Measurements from ENCODE around the gene LPIN3.

Gene LPIN3

GRCh38 chr20:41320976-41321375 is 19.6 kb upstream of the LPIN3 start:
- no peak for DNase-seq

- no peak for DNase-seq
Observed at GRCh38 chr20:41327178-41327577, 13.4 kb upstream of the LPIN3 start.

DNA sequence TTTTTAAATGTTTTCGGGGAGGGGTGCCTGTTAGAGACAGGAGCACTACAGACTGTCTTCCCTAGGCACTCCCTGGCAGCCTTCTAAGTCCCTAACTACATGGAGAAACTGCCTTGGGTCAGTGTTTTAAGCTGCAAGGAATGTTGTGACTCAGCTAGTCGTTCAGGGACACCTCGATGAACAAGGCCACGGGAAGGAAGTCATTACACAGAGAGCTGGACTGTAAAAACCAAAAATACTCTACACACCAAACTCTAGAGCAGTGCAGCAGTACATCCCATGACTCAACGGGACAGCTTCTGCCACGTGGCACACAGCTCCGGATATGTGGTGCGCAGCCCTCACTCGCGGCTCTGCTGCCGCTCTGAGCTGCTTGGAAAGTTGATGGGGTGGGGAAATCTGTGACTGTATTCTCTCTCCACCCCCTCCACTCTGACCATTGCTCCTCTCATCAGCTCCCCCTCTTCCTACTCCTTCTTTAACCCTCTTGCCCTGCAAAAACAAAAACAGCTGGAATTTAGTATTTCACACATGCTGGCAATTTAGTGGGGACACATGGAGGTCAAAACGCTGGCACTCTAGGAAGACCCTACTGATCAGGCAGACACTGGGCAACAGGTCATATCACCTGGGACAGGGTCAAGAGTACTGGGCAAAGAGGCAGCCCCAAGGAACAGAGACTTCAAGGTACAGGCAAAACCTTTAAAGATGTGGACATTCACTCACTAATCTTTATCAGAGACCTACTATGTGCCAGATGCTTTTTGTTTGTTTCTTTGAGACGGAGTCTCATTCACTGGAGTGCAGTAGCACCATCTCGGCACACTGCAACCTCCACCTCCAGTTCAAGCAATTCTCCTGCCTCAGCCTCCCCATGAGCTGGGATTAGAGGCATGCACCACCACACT is 10.9 kb upstream of the LPIN3 start:
- peak; percentile 55 for DNase-seq

DNA sequence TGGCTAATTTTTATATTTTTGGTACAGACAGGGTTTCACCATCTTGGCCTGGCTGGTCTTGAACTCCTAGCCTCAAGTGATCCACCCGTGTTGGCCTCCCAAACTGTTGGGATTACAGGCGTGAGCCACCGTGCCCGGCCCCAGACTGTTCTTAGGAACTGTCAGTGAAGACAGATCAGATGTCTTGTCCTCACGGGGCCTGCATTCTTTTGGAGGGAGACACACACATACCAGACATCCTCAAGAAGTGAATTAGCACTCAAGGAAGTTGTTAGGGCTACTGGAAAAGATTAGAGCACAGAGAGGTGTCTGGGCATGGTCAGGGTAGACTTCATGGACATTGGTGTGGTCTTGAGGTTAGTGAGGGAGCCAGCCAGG is 10.3 kb upstream of the LPIN3 start:
- DNase-seq: no peak

DNA sequence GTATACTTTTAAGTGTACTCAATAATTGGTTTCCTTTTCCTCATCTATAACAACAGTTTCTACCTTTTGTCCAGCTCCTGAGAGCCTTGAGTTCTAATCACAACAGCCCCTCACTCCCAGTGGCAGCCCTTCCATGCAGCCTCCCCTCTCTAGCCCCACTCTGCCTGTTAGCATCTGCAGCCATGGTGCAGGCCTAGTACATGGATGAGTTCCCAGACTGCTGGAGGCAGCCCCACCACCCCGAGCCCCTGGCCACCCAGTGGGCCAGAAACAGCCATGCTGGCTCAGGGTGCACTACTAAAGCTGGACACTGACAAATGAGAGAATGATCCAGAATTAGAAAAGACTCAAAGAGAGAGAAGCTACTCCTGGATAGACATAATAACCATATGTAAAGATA is 9.7 kb upstream of the LPIN3 start:
- no peak for DNase-seq

GRCh38 chr20:41331731-41332130 is 8.9 kb upstream of the LPIN3 start:
- DNase-seq: no peak

DNA sequence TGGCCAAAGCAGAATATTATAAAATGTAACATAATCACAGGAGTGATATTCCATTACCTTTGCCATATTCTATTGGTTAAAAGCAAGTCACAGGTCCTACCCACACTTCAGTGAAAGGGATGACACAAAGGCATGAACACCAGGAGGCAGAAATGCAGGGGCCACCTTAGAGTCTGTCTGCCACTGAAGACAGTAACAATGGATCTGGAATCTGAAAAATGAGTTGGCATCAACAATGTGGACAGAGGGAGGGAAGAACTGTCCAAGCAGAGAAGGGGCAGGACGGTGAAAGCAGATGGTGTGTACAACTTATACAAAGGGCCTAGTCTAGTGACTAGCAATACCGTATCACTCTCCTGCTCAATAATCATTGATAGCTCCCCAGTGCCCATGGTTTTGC is 6.6 kb upstream of the LPIN3 start:
- no peak for DNase-seq

GRCh38 chr20:41334443-41335421 is 5.9 kb upstream of the LPIN3 start:
- no peak for DNase-seq

DNA sequence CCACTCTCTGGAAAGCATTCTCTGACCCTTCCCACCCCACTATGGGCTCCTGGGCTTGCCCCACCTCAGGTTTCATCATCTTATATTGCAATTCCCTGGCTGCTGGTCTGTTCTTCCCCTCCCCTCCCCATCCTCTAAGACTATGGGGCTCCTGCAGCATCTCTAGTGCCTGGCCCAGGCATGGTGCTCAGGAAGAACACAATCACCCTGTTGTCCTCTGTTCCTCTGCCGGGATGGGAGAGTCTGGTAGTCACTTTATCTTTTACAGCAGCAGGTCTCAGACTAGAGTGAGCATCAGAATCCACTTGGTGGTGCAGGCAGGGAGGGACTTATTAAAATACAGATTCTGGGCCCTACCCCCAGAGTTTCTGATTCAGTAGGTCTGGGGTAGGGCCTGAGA is 5.0 kb upstream of the LPIN3 start:
- DNase-seq: no peak

- no peak for DNase-seq
Observed at GRCh38 chr20:41336711-41337492, 3.7 kb upstream of the LPIN3 start.

- DNase-seq: peak; percentile 77
Observed at GRCh38 chr20:41339957-41340326, 679 bp upstream of the LPIN3 start.

GRCh38 chr20:41342474-41343464 is 2.1 kb downstream of the LPIN3 start:
- DNase-seq: no peak

GRCh38 chr20:41344477-41344876 is 3.9 kb downstream of the LPIN3 start:
- DNase-seq: no peak

GRCh38 chr20:41344938-41345728 is 4.5 kb downstream of the LPIN3 start:
- DNase-seq: no peak

- DNase-seq: no peak
Observed at GRCh38 chr20:41345729-41346067, 5.1 kb downstream of the LPIN3 start.

GRCh38 chr20:41347523-41348429 is 7.2 kb downstream of the LPIN3 start:
- DNase-seq: no peak

- DNase-seq: no peak
Observed at GRCh38 chr20:41348430-41349172, 8.0 kb downstream of the LPIN3 start.

GRCh38 chr20:41349266-41349665 is 8.6 kb downstream of the LPIN3 start:
- DNase-seq: no peak

- DNase-seq: no peak
Observed at GRCh38 chr20:41349943-41350342, 9.3 kb downstream of the LPIN3 start.

Data from activated CD4-positive, alpha-beta T cell treated with anti-CD3 and anti-CD28 coated beads for 1 hour (primary cell).